CD4-positive, alpha-beta T cell (primary cell): Measurements from ENCODE around the gene PTMS. TPM values are rescaled to one million over a fixed set of nuclear protein-coding genes. Genes with fewer than 3 reads are reported as not detected.

Experiments
- ATAC-seq: fragments of 200-7000 bp; cut with Tn5 transposase; one replicate; pipeline ENCODE4 v1.10.0; 2022; ENCODE audit warnings: mild to moderate bottlenecking; ENCODE audit not compliant: poor library complexity
- CTCF ChIA-PET: fragments of 350-600 bp; sonication (Branson Sonifier 250); formaldehyde crosslinking; loops from one replicate; lab custom pipeline; 2021; ENCODE audit warnings: antibody characterized with exemption, inconsistent platforms; lab: Charles Lee
- POLR2A ChIA-PET: fragments of 350-600 bp; sonication (Branson Sonifier 250); formaldehyde crosslinking; loops from one replicate; lab custom pipeline; 2021; ENCODE audit warnings: antibody characterized with exemption, inconsistent platforms; lab: Charles Lee
- DNase-seq, 14 experiments: peaks; one replicate each; pipeline ENCODE4 v3.0.0-alpha.2; 2013 to 2020; ENCODE audit warnings: mixed read lengths in 2 of 14
- H3K27ac ChIP-seq, 2 donors: one replicate each; pipeline versions ENCODE4 v1.5.1 to v1.7.0; 2013; ENCODE audit warnings: low read length in 2 of 2, low read depth in 1 of 2, mild to moderate bottlenecking in 1 of 2
- H3K27me3 ChIP-seq, 2 experiments: 1 replicate in 1 of 2; 2 replicates in 1 of 2; pipeline versions ENCODE4 v1.6.1 to v1.7.0; 2013; ENCODE audit warnings: low read length in 2 of 2, control low read depth in 1 of 2, mild to moderate bottlenecking in 1 of 2, moderate library complexity in 1 of 2; ENCODE audit not compliant: insufficient read depth in 2 of 2, control insufficient read depth in 1 of 2
- H3K36me3 ChIP-seq: one replicate; pipeline ENCODE4 v1.6.1; 2013; ENCODE audit warnings: low read length, control low read depth; ENCODE audit not compliant: insufficient read depth
- H3K4me1 ChIP-seq: one replicate; pipeline ENCODE4 v1.6.1; 2013; ENCODE audit warnings: low read length, control low read depth; ENCODE audit not compliant: insufficient read depth
- H3K4me3 ChIP-seq: one replicate; pipeline ENCODE4 v1.5.1; 2013; ENCODE audit warnings: mild to moderate bottlenecking, low read length, moderate library complexity
- H3K9me3 ChIP-seq, 2 experiments: 1 replicate in 1 of 2; 2 replicates in 1 of 2; pipeline versions ENCODE4 v1.6.1 to v1.7.0; 2013; ENCODE audit warnings: low read length in 2 of 2, mild to moderate bottlenecking in 2 of 2, control low read depth in 1 of 2, moderate library complexity in 1 of 2; ENCODE audit not compliant: control insufficient read depth in 1 of 2, insufficient read depth in 1 of 2
- H3K27ac Mint-ChIP-seq: one replicate; pipeline ENCODE4 v1.8.0; 2020; ENCODE audit warnings: mixed read lengths
- H3K27me3 Mint-ChIP-seq: one replicate; pipeline ENCODE4 v1.8.0; 2021; ENCODE audit warnings: mixed read lengths
- H3K36me3 Mint-ChIP-seq: one replicate; pipeline ENCODE4 v1.8.0; 2021; ENCODE audit warnings: low read depth, mixed read lengths
- H3K4me1 Mint-ChIP-seq: one replicate; pipeline ENCODE4 v1.8.0; 2021; ENCODE audit warnings: low read depth, mixed read lengths
- H3K4me3 Mint-ChIP-seq: one replicate; pipeline ENCODE4 v1.8.0; 2020; ENCODE audit warnings: mild to moderate bottlenecking, mixed read lengths
- H3K9me3 Mint-ChIP-seq: one replicate; pipeline ENCODE4 v1.8.0; 2020; ENCODE audit warnings: mixed read lengths
- CTCF ChIP-seq: fragments of 200-600 bp; IDR thresholded peaks from one replicate; pipeline ENCODE4 v1.8.0; 2022; ENCODE audit warnings: antibody characterized with exemption, mild to moderate bottlenecking
- intact Hi-C, 2 experiments: fragments of 100-400 bp; cut with DNase I in 1 of 2; cut with micrococcal nuclease in 1 of 2; formaldehyde crosslinking; loops; one replicate each; pipeline versions ENCODE4 v1.15.1 to v1.9.0; 2023 to 2025; cut with DNase I, micrococcal nuclease
- total RNA-seq, 174 experiments: library from RNA in 2 of 174; stranded (reverse) in 2 of 174; gene quantifications; one replicate each; pipeline ENCODE4 v1.2.3 and lab custom pipeline; 2021 to 2026

PTMS gene
- total RNA-seq, 2 experiments from 2014 or later = 1.5 to 1.9 TPM

DNA sequence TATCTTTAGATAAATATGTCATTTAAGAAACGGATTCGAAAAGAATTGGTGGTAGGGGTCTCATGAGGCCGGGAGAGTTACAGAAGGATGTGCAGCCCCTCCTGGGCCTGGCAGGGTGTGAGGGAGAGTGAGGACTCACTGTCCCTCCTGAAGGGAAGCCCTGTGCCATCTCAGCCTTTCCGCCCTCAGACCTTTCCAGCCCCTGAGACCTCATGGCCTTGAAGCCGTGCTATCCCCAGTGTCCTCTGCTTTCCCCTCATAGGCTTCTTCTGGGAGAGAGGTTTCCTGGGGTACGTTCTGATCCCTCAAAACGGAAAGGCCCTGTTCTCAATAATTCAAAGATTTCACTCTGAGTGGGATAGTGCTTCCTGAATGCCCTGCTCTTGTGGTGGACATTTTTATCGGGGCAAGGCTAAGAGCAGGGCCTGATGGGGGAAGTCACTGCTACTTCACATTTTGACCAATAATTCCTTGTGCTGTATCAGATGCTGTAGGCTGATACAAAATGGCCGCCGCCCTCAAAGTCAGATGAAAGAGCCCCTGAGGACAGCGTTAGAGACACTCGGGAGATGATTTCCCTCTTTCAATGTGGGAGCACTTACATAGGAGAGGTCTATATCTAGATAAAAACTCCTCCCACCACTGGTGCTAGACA is 24.5 kb downstream of the PTMS start:
- Mint-ChIP-seq H3K27ac (peak overlapping the region; percentile 93), H3K27me3 (no peaks in the 10 kb centered on the region), H3K4me1 (peaks cover 77% of the 10 kb centered on the region), H3K36me3 (peaks cover 55% of the 10 kb centered on the region), H3K4me3 (peak overlapping the region; percentile 96), H3K9me3 (no peaks in the 10 kb centered on the region)
- DNase-seq (peak in 11 of 14 experiments; percentile 33 to 77 (median 44)), ATAC-seq (peak; percentile 24)
- intact Hi-C loops = loop anchor here in 1 of 2 experiments (5.0 kb wide), 1 partner anchor 183 kb away; the partner anchor contains the start of gene CHD4
- Histone ChIP-seq H3K27ac (peak overlapping the region; percentile 72 to 81), H3K4me1 (peaks cover 85% of the 10 kb centered on the region), H3K9me3 (no peaks in the 10 kb centered on the region), H3K27me3 (no peaks in the 10 kb centered on the region), H3K4me3 (peak overlapping the region; percentile 66), H3K36me3 (peaks cover 23% of the 10 kb centered on the region)
- no peak for TF ChIP-seq CTCF
- ChIA-PET POLR2A (interaction anchor here (1.3 to 3.6 kb wide), 11 partner anchors 8 to 101 kb away, joined by 4 to 20 read pairs (median 11); partner anchors contain the start of genes CDCA3, COPS7A, GPR162 and LAG3), CTCF (interaction anchor here (3.9 kb wide), 1 partner anchor 37 kb away, joined by 21 read pairs; the partner anchor contains the start of gene MLF2)

GRCh38 chr12:6791931-6792520 is 25.9 kb downstream of the PTMS start:
- Mint-ChIP-seq H3K4me1 (peaks cover 78% of the 10 kb centered on the region), H3K36me3 (peaks cover 69% of the 10 kb centered on the region), H3K27me3 (no peaks in the 10 kb centered on the region), H3K27ac (peak overlapping the region; percentile 93), H3K4me3 (peak overlapping the region; percentile 96), H3K9me3 (no peaks in the 10 kb centered on the region)
- no peak for TF ChIP-seq CTCF
- POLR2A ChIA-PET = interaction anchor here (1.3 to 3.5 kb wide), 12 partner anchors 10 to 258 kb away, joined by 3 to 18 read pairs (median 12); partner anchors contain the start of genes C12orf57, CDCA3, COPS7A and GAPDH
- intact Hi-C loops = loop anchor here (2.0 to 5.0 kb wide), 2 partner anchors 17 to 185 kb away; partner anchors contain the start of gene CHD4 (in 1 of the 2)
- CTCF ChIA-PET = interaction anchor here (0.8 to 3.9 kb wide), 5 partner anchors 25 to 99 kb away, joined by 3 to 21 read pairs (median 4); partner anchors contain the start of gene MLF2
- ATAC-seq = no peak
- H3K27ac ChIP-seq = peak overlapping the region; percentile 72 to 81
- no peaks in the 10 kb centered on the region for H3K27me3 ChIP-seq
- H3K4me3 ChIP-seq = peak overlapping the region; percentile 66
- peaks cover 84% of the 10 kb centered on the region for H3K4me1 ChIP-seq
- no peaks in the 10 kb centered on the region for H3K9me3 ChIP-seq
- peak in 3 of 14 experiments; percentile 39 to 49 (median 46) for DNase-seq
- H3K36me3 ChIP-seq = peaks cover 37% of the 10 kb centered on the region

DNA sequence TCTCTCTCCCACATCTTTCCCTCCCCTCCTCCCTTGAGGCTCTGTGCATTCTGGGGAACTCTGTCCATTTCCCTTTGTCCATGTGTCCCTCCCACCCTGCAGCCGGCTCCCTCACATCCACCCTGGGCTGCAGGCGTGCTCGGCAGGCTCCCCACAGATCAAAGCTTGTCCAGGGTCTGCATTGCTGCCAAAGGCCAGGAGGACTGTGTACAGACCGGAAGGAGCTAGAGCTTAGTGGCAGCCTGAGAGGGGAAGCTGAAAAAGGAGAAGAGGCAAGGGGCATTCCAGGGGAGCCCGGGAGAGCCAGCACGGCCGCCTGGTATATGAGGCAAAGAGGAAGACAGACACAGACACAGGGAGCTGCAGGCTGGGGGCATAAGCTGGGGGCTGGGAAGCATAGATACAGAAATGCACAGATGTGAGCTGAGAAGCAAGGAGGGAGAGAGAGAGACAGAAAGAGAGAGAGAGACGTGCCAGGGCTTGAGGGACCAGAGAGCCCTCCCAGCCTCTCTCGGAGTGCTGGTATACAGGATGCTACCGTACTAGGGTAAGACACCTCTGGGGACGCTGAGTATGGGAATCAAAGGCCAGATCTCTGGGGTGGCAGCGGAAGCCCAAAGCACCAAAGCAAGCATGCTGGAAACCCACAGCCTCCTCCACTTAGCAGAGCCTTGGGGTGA is 26.5 kb downstream of the PTMS start:
- POLR2A ChIA-PET = interaction anchor here (0.6 to 3.5 kb wide), 14 partner anchors 9 to 258 kb away, joined by 3 to 18 read pairs (median 9); partner anchors contain the start of genes C12orf57, CDCA3, COPS7A and GAPDH
- no peaks in the 10 kb centered on the region for H3K27me3 Mint-ChIP-seq
- H3K36me3 Mint-ChIP-seq = peaks cover 76% of the 10 kb centered on the region
- Histone ChIP-seq H3K27ac (peak overlapping the region; percentile 72 to 81), H3K27me3 (no peaks in the 10 kb centered on the region), H3K36me3 (peaks cover 42% of the 10 kb centered on the region), H3K4me1 (peaks cover 79% of the 10 kb centered on the region), H3K4me3 (peak overlapping the region; percentile 66), H3K9me3 (no peaks in the 10 kb centered on the region)
- H3K4me1 Mint-ChIP-seq = peaks cover 80% of the 10 kb centered on the region
- ATAC-seq = peak; percentile 69
- TF ChIP-seq CTCF = no peak
- H3K27ac Mint-ChIP-seq = peak overlapping the region; percentile 93
- peak overlapping the region; percentile 96 for H3K4me3 Mint-ChIP-seq
- no peaks in the 10 kb centered on the region for H3K9me3 Mint-ChIP-seq
- peak in 12 of 14 experiments; percentile 41 to 75 (median 58) for DNase-seq
- intact Hi-C loops = loop anchor here (2.0 to 5.0 kb wide), 2 partner anchors 16 to 185 kb away; partner anchors contain the start of gene CHD4 (in 1 of the 2)
- CTCF ChIA-PET = interaction anchor here (0.8 to 3.9 kb wide), 4 partner anchors 33 to 98 kb away, joined by 3 to 21 read pairs (median 4); partner anchors contain the start of gene MLF2
